Upper lobe of left lung (tissue), 4 donors: ENCODE measurements around the gene THBS3.
A peak's percentile ranks its signal among the peaks of the same experiment; 100 is the strongest.

Source experiments
- CTCF ChIP-seq, 6 experiments: fragments of 450-650 bp in 4 of 6; fragments of 200-600 bp in 2 of 6; sonication (generic) in 2 of 6; IDR thresholded peaks; one replicate each; pipeline ENCODE4 v1.5.1; 2016 to 2019; ENCODE audit warnings: antibody characterized with exemption in 6 of 6
- POLR2A ChIP-seq, 4 donors: fragments of 450-650 bp; IDR thresholded peaks; one replicate each; pipeline ENCODE4 v1.5.1; 2016 to 2017; ENCODE audit warnings: antibody characterized with exemption in 4 of 4, mild to moderate bottlenecking in 2 of 4

GRCh38 chr1:155244368-155245162 lies 36.9 kb upstream of the THBS3 start:
- TF ChIP-seq CTCF (IDR thresholded peaks at IDR 0.05) (peak; percentile 78 to 100 (median 92)), POLR2A (IDR thresholded peaks at IDR 0.05) (peak; percentile 68 to 98 (median 86))
